Measurements from ENCODE around the gene SVIL.
"Not testable (repeated sequence)": the region's sequence is repeated elsewhere in the genome, so short reads cannot be mapped to it uniquely, and the experiment has no call there.

SVIL gene

DNA sequence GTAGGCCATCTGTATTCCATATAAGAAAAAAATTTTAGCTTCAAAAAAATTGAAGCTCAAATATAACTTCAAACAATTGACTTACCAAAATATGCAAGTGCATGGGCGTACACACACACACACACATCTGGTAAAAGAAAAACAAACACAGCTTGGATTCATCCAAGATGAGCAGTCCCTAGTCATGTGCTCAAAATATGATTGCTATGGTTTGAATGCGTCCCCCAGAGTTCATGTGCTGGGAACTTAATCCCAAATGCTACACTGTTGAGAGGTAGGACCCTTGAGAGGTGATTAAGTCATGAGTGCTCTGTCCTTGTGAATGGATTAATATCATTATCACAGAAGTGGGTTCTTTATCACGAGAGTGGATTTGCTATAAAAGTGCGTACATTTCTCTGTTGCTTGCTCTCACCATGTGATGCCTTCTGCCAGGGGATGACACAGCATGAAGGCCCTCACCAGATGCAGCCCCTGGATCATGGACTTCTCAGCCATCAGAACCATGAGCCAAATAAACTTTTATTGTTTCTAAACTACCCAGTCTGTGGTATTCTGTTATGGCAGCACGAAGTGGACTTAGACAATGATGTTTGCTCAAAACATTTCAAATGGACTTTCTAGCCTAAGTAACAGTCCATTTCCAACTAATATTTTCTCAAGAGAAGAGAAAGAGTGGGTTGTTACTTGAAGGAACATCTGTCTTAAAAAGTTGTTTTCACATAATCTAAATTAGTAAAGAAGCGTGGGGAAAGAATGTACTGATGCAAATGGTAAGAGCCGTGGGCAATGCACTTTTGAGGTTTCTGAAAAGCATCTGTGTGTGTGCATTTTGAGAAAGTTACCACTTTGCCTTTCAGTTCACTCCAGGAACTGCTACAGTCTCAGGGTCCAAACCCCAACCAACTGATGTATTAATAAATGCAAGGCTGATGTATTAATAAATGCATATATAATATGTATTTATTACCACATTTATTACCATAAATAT lies 15.1 kb upstream of the SVIL start:
- no peak for DNase-seq

DNA sequence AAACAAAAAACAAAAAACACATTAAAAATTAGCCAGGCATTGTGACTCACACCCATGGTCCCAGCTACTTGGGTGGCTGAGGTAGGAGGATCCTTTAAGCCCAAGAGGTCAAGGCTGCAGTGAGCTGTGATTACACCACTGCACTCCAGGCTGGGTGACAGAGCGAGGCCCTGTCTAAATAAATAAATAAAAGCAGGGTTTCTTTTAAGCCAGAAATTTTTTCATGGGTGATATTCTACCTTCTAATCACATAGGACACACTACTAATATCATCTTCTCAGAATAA lies 14.2 kb upstream of the SVIL start:
- DNase-seq, result no peak

DNA sequence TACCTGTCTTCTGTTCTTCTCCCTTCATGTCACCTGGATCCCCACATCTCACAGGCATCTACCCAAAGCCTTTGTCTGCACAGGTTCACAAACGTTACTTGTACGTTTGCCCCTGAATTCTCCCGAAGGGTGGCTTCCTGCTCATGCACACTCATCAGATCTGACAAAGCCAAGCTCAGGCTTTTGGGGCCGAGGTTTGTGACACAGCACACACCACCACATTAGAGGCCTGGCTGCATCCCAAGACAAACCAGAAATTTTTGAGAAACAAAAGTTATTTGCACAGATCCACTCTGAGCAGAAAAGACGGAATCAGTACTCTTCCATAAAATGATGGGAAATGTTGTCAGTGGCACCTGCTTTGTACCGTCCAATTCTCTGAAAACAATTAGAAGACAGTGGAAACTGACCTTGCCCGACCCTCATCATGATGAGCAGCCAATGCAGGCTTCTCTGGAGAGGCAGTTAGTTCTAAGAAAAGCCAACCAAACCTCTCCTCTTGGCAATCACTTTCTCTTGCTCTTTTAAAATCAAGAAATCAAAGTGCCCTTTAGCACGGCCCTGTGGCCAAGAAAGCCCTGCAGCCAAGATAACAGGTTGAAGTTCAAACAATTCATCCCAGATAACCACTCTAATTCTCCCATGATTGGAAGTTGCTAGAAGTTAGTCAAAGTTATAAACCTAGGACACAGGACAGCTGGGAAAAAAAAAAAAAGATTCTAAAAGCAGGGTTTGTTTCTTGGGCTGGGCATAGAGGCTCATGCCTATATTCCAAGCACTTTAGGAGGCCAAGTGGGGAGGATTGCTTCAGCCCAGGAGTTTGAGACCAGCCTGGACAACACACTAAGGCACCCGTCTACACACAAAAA lies 13.6 kb upstream of the SVIL start:
- no peak for DNase-seq

DNA sequence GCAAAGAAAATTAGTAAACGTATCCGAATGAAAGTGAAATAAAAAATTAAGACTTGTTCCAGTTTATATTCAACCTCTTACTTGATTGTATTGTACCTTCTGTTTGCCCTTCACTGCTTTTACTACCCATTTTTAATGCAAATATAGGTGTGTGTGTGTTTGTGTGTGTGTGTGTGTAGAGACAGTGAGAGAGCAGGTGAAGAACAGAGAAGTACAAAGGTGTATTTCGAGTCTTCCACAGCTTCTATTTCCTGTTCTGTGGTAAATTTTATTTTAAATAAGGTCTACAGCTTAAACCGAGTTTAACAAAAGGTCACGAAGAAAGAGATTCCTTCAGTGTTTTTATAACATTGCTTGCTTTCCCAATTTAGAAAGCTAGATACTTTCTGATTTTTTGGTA lies 12.7 kb upstream of the SVIL start:
- DNase-seq, result no peak

DNA sequence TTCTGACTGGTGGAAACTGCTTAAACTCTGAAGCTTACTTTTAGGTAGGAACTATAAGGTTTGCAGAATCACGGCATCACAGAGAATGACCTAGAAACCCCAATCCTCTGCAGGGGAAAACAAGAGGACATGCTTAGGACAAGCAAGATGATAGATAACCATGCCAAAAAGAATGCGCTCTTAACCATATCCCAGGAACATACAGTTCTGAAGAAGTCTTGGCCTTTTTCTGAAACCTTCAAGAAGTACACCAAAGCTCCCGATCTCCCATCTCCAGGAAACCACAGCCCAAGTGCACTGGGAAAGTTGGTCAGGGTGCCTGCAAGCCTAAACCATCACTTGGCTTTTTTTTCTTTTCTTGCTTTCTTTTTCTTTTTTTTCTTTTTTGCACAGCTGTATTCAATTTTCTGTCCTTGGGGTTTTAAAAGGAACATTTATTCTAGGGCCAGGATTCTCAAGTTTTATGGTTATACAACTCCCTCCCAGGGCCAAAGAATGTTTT lies 12.2 kb upstream of the SVIL start:
- no peak for DNase-seq

DNA sequence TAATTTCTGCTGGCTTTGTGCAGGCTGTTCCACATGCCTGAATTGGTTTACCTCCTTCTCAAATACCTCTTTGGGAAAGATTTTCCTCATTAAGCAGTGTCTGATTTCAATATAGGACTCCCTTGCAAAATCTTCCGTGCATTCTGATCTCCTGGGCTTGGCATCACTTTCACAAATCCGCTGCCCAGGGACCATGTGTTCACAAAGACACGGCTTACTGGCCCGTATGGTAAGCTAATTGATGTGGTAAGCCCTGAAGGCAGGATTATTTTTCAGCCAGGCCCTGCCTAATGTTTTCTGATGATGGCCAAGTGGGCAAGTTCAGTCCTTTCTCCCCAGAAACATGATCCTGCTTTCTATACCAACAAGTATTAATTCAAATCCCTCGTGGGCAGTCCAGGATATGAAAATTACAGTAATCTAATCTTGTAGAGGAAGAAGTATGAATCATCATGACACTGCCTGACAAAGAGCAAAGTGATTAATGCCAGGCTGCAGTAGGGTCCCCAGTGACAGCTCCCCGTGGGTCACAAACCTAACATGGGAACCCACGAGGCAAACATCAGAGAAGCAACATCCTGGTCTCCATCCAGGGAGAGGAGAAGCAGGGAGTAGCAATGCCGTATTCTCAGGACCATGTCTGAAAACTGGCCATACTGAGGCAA lies 11.6 kb upstream of the SVIL start:
- DNase-seq, result no peak

DNA sequence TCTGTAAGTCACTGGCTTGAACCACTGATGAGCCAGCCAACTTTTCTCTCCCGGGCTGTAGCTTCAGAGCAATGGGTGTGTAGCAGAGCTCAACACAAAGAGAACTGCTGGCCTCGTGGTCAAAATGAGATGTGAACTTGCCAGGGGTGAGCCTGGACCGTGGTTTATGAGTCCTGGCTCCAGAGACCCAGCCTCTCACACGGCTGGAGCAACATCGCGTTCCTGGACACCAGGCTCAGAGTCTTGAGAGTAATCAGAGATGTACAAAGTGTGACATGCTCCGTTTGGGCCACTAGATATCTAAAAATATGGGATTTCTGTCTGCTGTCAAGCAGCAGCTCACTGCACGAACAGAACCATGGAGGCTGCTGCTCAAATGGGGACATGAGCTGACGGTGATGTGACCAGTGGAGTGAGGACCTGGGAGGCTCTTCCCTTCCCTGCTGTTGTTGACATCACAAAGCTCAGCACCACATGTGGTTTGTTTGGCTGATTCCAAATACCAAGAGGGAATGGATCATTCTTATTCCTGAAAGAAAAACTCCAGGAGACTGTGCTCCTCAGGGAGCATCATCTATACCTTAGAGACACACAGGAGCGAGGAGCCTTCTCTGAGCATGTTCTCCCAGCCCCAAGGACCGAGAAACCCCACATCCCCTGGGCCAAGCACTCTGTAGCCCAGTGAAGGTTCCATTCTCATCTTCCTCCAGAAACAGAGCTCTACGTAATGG lies 9.2 kb upstream of the SVIL start:
- DNase-seq, result no peak

DNA sequence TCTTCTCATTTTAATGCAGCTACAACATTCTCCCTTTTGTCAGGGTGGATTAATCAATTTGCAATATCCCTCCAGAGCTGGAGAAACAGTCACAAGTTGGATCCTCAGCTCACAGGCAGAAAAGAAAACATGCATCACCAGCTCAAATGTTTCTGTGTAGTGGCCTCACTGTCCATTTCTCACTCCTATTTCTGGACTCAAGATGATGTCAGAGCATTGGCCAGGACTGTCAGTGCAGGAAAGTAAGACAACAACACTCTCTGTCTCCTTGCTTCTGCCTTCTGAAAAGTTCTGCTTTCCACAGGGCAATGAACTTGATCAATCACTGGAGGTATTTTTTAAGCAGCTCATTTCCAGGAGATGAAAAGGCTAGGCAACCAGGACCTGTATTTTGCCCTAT lies 8.2 kb upstream of the SVIL start:
- DNase-seq, result no peak

DNA sequence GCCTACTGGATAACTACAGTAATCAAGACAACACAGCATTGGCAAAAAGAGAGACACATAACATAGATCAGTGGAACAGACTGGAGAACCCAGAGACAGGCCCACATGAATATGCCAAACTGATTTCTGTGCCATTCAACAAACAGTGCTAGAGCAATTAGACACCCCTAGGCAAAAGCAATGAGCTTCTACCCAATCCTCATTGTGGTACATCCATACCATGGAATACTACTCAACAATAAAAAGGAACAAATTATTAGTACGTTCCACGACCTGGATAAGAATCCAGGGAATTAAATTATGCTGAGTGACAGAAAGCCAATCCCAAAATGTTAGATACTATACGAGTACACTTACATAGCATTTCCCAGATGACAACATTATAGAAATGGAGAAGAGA lies 2.8 kb upstream of the SVIL start:
- DNase-seq, result no peak

DNA sequence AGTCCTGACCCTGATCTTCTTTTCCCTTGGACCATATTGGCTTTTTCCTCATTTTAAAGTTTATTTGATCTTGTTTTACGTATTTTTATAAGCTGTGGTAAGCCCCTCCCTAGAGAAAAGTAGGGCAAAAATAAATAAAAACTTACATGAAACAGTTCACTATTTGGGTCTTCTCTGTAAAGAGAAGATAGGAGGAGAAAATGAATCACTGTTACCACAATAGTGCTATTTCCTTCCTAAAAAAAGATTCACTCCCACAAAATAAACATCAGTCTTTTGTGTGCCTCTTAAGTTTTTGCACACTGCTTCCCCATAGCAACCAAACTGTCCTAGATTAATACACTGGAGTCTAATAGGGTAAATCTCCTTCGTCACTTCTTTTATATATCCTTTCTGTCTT lies 1.4 kb upstream of the SVIL start:
- no peak for DNase-seq

DNA sequence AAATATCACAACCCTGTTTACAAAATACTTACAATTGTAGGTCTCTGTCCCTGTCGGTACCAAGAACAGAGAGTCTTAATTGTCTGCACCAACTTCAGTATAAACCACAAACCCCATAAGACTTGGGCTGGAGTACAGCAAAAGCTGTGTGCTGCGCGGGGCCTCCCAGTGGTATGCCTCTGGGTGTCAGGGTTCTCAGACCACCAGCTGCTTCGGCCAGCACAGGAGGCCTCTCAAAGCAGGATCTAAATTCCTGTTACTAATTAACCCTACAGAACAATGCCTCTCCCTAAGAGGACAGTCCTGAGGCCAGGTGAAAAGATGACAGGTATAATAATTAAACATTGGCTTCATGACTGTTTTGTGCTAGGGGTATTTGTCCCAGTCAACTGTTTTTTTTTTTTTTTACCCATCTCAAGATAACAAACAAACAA lies 957 bp upstream of the SVIL start:
- no peak for DNase-seq

DNA sequence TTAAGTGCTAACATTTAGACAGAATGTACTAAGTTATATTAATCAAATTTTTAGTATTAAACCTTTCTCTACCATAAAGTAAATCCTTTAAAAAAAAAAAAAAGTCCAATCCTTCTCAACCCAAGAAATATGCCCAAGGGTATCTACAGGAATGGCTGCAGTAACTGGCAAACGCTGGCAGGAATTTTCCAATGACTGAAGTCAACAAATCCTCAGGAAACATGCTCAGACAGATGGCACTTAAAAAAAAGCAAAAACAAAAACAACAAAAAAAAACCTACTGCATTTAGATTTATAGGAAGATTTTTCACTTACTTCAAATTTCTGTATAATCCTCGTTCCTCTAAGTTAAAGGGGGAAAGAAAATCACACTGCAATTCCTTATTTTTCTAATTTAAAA lies 666 bp downstream of the SVIL start:
- no peak for DNase-seq

DNA sequence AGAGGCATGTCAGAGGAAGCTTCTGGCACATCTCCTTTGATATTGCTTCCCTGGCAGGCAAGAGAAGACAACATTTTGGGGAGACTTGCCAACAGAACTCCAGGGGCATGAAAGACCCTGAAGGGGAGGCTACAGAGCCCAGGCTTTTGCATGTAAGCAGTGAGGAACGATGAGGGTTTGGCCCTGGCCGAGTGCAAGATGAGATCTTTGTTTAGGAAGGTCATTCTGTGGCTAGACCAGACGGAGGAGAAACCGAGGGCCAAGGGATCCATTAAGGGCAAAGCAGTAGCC lies 3.8 kb downstream of the SVIL start:
- DNase-seq, result no peak

DNA sequence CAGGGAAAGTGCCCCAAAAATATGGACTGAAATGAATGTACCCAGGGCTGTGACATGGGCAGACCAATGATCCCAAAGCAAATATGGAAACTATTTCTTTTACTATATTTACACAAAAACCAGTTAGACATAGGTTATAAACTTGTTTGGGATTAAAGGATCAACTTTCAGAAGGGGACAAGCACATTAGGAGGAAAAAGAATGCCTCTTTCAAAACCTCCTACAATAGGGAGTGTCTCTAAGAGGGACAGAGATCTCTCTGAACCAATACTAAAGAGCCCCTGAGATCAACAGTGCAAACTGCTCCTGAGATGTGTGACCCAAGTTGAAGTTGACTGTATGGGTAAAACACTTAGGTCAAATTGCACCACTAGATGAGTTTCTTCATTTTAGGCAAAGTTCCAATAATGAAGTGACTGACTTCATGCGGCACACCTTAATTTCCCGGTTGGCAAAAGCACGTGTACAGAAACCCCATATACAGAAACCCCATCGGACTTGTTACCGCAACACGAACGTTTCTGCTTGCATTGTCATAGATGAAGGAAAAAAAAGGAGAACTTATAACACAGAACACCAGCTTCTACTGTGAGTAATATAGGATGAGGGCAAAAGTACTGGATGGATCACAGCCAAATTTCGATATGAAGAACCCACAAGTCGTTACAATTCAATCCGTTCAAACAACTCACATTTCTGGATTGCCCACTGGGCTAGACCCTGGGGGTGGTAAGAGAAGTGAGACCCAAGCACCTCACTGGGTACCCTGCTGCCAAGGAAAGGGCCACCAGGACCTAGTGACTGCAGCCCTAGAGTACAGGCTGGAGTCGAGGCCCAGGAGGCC lies 4.3 kb downstream of the SVIL start:
- DNase-seq, result peak; percentile 26

DNA sequence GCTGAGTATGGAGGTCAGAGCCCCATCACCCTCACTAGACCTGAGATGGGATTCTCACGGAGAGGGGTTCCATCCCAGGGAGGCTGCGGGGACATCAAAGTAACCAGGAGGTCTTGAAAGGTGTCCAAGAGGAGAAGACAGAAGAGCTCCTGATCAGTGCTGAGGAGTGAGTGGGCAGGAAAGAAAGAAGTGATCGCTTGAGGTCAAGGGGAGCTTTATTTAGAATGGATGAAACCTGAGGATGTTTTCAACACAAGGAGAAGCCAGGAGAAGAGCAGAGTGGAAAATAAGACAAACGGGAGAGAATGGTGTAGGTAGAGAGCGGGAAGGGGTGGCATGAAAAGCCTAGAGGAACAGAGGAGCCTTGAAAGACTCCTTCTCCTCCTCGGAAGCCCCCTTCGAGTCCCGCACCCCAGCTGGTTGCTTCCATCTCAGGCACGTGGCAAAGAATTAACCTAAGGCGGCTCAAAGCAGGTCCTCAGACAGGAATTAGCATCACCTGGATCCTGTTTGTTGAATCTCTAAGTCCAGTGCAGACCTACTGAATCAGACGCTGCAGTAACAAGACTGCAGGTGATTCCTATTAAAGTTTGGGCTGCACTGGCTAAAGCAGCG lies 5.8 kb downstream of the SVIL start:
- DNase-seq, result no peak

DNA sequence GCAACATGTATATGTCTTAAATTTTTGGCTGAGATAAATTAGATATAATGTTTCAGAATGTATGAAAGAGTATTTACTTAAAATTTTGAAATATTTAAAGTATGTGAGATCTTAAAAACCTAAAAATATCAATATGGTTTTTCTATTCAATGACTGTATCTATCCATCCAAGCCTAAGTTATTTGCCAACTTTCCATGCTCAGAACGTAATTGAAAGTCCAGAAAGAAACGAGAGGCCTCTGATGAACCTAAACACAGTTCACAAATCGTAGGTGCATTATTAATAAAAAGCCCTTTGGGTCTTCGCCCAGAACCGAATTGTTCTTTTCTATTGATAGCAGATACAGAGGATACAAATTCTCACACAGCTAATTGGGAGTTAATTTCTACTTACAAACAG lies 6.5 kb downstream of the SVIL start:
- DNase-seq, result no peak

DNA sequence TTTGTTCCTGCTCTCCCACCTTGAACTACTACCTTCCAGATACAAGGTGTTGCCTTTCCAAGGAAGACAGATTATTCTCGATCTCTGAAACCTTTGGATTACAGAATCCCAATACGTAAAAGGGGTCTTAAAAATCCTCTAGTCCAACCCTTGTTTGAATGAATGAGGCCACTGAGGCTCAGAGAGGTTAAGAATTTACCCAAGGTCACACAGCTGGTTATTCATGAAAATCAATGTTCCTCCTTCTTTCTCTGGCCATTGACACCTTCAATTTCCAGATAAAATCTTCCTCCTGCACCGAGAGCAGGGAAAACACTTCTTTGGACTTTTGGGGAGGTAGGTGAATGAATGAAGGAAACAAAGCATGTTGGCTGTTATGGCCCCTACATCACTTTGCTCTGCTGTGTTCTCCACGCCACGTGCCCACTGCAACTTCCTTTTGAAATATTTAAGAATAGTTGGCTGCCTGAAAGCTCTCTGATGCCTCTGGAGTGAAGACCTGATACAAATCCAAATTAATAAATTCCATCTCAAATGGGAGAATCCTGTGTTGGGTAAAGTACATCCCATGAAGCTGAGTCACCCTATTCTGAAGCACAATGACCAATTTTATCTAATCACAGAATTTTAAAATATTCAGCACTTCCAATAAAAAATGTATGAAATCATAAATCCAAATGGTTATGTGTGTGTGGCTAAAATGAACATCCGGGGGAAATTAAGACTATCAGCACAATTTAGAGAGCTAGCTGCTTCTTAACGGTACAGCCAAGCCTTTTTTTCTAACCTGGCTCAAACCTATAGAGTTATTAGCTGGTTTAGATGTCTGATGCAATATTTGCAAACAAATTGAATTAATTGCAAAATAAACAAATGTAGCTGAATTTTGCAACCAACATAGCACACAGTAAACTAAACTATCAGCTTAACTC lies 7.3 kb downstream of the SVIL start:
- DNase-seq, result peak; percentile 25

DNA sequence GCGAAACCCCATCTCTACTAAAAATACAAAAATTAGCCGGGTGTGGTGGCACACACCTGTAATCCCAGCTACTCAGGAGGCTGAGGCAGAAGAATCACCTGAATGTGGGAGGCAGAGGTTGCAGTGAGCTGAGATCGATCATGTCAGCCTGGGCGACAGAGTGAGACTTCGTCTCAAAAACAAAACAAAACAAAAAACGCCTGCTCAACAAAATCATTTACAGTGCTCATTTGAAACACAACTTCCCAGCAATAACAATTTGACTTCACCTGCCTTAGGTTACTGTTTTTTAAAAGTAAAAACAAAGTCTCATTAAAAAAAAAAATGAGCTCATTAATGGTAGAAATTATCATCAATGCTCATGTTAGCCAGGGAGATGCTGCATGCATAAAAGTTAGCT lies 10.4 kb downstream of the SVIL start:
- not testable (repeated sequence) for DNase-seq

DNA sequence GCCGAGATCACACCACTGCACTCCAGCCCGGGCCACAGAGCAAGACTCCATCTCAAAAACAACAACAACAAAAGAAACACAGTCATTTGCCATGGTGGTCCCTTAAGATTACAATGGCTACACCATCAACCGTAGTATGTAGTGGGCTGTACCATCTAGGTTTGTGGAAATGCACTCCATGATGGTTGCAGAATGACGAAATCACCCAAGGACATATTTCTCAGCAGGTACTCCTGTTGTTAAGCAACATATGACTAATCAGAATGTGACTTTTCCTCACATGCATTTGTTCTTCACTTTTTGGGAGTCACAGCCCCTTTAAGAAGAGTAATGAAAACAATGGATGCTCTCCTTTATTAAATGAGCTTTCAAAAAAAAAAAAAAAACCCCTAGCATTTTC lies 11.0 kb downstream of the SVIL start:
- DNase-seq, result no peak

DNA sequence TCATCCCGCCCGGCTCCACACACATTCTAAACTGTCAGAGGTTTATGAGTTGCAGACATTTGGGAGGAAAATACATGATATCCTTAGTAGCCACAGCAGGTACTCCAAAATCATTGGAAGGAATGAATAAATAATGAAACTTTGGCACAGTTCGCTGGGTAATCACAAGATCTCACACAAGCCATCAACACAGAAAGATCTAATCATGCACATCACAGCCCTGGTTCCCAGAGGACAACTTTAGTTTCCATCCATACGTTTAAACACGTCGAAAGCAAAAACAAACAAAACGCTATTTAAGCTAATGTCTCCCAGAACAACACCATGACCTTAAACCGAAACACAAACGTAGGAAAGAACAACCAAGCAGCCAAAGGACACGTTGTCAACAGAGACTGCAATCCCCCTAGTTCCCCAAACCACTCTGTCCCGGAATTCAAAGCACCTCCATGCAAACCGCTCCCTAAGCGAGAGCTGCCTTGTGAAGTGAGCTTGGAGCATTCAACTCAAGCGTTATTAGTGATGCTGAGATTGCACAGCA lies 12.3 kb downstream of the SVIL start:
- no peak for DNase-seq
